GM19025 (cell line): ENCODE data around the gene SNN.

Experiments
- ATAC-seq: cut with Tn5 transposase; IDR thresholded peaks from one replicate; pipeline ENCODE4 v1.9.1; 2021; ENCODE audit warnings: mild to moderate bottlenecking, low read depth, moderate library complexity; ENCODE audit not compliant: unreplicated experiment

Gene SNN

DNA sequence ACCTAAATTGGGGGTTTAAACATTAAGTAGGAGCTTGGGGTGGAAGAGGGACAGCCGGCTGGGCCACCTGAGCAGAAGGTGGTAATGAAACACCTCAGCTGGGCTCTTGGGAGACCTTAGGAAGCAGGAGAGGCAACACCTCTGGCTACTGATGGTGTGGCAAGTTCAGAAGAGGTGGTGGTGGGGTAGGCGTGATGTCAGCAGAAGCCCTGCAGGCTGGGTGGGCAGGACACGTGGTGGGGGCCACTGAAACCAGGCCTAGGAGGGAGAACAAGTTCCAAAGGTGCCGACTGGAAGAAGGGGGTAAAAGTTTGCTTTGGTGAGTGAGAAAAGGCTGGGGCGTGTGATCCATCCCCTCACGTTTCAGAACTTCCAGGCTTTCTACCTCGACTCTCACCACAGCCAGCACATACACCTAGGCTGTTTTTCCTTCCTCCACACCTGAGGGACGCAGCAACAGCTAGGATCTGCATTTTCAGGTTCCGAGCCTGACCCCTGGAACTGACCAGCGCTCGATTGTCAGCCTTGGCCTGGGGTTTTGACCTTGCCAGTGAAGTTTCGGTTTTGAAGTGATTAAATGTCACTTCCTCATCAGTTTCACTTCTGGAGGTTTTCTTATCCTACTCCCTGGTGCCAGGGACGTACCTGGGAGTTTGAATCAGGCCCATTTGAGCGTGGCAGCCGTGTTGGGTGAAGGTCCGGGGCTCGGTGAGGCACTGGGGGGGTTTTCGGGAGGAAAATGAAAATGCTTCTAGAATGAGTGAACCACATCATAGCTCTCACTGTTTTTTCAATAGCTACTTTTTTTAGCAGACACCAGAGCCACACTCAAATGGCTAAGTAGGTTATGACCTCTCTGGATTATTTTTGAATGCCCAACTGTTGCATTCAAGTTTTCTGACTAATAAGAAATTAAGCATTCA, 10.0 kb downstream of the SNN start:
- no peak for ATAC-seq

GRCh38 chr16:11679250-11679649, 11.0 kb downstream of the SNN start:
- no peak for ATAC-seq

- ATAC-seq, result no peak
These were observed 12.0 kb downstream of the SNN start for GRCh38 chr16:11679941-11680911.

GRCh38 chr16:11681556-11681955, 13.3 kb downstream of the SNN start:
- ATAC-seq, result no peak

DNA sequence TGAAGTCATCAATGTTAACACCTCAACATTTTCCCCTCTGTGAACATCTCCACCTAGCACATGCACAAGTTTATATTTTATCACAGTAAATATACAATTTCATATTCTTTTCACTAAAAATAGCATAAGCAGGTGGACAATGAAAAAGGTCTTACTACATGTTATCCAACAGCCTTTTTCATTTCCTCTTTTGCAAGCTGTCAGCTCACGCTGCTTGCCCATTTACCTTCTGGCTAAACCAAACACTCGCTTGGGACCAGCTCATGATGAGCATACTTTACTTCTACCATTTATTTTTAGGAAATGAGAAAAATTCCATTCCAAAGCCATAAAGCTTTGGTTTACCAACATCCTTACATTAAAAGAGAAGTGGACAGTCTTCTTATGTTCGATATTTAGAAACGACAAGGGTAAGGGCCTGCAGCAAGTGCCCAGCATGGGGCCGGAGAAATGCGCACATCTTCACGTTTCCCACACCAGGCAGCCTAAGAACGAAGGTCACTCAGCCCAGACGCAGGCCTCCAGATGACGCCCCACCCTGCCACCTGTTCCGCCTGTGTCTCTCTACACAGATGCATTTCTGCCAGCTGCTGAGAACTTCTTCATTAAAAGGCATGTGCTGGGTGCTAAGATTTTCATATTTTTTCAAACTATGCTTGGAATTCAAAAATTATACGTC, 13.9 kb downstream of the SNN start:
- ATAC-seq, result no peak

GRCh38 chr16:11682655-11683096, 14.4 kb downstream of the SNN start:
- ATAC-seq, result no peak

GRCh38 chr16:11683145-11683544, 14.9 kb downstream of the SNN start:
- ATAC-seq, result no peak

- ATAC-seq, result no peak
These were observed 16.2 kb downstream of the SNN start for GRCh38 chr16:11684231-11685025.

- no peak for ATAC-seq
These were observed 17.8 kb downstream of the SNN start for GRCh38 chr16:11685844-11686618.

GRCh38 chr16:11686713-11687380, 18.6 kb downstream of the SNN start:
- ATAC-seq, result no peak

- no peak for ATAC-seq
These were observed 19.6 kb downstream of the SNN start for GRCh38 chr16:11687601-11688519.

DNA sequence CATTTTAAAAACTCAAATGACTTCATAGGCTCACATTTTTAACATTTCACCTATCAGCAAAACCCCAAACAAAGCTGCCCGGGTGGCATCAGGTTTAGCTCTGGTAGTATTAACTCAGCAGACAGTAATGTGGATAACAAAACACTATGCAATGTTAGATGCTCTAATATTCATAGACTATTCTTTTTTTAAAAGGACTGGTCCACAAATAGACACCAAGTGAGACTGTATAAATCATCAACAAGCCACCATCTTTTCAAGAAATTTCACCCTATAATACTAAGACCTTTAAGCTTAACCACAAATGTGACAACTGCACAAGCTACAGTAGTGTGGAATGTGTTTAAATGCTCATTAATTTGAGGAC, 20.2 kb downstream of the SNN start:
- ATAC-seq, result no peak

- ATAC-seq, result peak; percentile 81
These were observed 21.0 kb downstream of the SNN start for GRCh38 chr16:11689031-11689840.

DNA sequence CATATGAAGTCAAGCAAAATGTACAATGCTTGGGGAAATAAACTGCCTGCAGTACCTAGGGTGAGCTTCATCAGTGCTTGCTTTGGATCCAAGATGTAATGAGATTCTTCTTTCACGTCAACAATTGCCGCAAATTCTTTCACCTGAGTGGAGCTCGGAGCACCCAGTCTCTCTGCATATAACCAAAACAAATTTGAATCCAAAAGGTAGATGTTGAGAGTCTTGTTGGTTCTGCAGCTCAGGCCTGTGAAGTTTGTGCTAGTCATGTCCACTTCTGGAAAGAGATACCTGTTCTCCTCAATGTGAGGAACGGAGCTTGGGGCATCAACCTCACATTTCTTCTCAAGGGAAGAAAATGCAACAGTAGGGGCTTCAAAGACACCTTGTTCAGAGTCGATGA, 23.0 kb downstream of the SNN start:
- no peak for ATAC-seq

DNA sequence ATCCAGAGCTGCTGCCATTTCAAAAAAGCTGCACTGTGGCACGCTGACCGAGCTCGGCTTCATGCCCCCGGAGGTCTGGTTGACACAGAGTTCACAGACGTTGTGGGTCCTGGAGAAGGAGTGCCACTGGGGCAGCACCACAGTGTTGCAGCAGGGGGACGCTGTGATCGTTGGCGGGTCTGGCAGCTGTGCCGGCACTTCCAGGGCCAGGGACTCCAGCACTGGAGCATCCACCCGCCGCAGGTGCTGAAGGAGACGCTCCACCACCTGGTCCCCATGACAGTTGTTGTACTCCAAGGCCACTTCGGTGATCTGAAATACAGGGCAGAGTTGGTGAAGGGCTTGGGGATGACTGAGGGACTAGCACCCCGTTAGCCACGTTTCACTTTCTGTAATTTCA, 23.5 kb downstream of the SNN start:
- ATAC-seq, result no peak

GRCh38 chr16:11692171-11692570, 23.9 kb downstream of the SNN start:
- no peak for ATAC-seq

DNA sequence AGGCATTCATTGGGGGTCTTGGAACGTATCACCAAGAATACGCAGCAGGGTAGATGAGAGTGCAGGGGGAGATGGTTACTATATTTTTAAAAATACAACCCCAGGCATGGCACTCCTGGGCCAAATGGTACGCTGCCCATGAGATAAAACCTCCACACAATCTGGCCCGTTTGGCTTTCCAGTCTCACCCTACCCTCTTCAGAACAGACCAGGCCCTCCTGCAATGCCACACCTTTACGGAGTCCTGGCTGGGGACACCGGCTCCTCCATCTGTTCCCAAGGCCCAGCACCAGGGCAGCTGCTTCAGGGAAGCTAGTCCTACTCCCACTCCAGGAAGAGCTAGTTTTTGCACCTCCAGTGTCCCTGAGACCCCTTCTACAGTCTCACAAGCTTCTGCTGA, 24.4 kb downstream of the SNN start:
- no peak for ATAC-seq
